Vagina (tissue), 2 donors: Measurements from ENCODE around the gene DGKI.

Source experiments
- CTCF ChIP-seq, 3 experiments: fragments of 450-650 bp in 2 of 3; fragments of 200-600 bp in 1 of 3; sonication (generic) in 1 of 3; IDR thresholded peaks; one replicate each; pipeline ENCODE4 v1.5.1; 2017 to 2019; ENCODE audit warnings: antibody characterized with exemption in 3 of 3, mild to moderate bottlenecking in 2 of 3, moderate library complexity in 2 of 3
- POLR2A ChIP-seq, 2 donors: fragments of 450-650 bp; IDR thresholded peaks; one replicate each; pipeline ENCODE4 v1.6.1; 2017; ENCODE audit warnings: antibody characterized with exemption in 2 of 2, mild to moderate bottlenecking in 2 of 2, moderate library complexity in 2 of 2
- POLR2AphosphoS5 ChIP-seq, 2 donors: sonication (generic); formaldehyde crosslinking; IDR thresholded peaks; one replicate each; pipeline ENCODE4 v1.9.0; 2017; ENCODE audit warnings: antibody characterized with exemption in 2 of 2, mild to moderate bottlenecking in 2 of 2, low read depth in 1 of 2; ENCODE audit not compliant: insufficient read depth in 1 of 2

- TF ChIP-seq CTCF (IDR thresholded peaks at IDR 0.05), result no peak
- no peak for TF ChIP-seq POLR2A (IDR thresholded peaks at IDR 0.05)
- no peak for TF ChIP-seq POLR2AphosphoS5 (IDR thresholded peaks at IDR 0.05; ENCODE audit: insufficient read depth in 1 of 2, low read depth in 1 of 2)
Measured at GRCh38 chr7:137527634-137528033, 319.1 kb downstream of the DGKI start.
